HPDE6-E6E7 (cell line): Measurements from ENCODE around the gene APBA3.
"Not testable (repeated sequence)": the region's sequence is repeated elsewhere in the genome, so short reads cannot be mapped to it uniquely, and the experiment has no call there.

Source experiments
- DNase-seq: peaks from one replicate; pipeline ENCODE4 v3.0.0; 2011; ENCODE audit warnings: missing footprints; ENCODE audit errors: extremely low spot score

APBA3 gene

DNA sequence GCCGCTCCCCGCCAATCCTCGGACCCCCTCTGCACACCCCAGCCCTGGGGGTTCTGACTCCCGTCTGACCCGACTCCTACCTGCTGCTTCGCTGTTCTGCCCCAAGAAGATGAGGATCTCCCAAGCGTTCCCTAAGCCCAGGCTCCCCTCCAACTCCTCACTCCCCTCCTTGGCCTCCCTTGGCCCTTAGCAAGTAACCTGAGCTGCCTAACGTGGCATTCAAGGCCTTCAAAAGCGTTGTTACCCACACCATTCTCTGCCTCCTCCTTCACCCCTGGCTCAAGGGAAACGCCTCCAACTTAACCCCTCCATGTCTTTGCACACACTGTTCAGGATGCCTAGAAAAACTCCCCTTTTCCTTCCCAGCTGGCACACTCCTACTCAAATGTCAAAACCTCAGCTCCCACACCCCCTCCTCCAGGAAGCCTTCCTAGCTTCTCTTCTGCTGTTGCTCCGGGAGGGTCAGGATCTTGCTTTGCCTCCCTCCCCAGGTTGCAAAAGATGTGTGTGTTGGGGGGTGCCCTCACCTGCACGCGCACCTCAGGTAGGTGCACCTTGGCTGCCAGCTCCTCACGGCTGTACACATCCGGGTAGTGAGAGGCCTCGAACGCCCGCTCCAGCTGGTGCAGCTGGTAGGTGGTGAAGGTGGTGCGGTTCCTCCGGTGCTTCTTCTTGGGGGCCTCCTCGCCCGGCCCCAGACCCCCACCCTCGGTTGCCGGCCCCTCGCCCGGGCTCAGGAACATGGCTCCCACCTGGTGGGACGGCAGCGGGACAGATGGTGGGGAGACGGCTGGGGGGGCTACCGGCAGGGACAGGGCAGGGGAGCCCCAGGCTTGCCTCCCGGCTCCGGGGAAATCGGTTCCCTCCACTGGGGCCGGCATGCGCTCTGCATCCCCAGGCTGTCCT is 9.8 kb upstream of the APBA3 start:
- no peak for DNase-seq

GRCh38 chr19:3770136-3770999 is 8.9 kb upstream of the APBA3 start:
- no peak for DNase-seq

GRCh38 chr19:3769494-3769893 is 8.0 kb upstream of the APBA3 start:
- DNase-seq: no peak

DNA sequence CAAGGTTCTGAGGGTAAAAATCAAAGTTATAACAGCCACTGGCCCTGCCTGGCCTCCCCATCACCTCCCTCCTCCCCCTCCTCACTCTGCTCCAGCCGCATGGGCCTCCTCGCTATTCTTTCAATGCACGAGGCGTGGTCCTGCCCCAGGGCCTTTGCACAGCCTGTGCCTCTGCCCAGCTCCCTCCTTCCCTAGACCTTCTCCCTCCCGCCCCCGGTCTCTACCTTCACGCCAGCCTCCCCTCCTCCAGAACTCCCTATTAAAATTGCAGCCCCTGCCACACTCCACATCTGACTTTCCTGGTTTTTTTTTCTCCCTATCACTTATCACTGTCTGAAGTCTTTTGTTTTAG is 7.2 kb upstream of the APBA3 start:
- DNase-seq: no peak

DNA sequence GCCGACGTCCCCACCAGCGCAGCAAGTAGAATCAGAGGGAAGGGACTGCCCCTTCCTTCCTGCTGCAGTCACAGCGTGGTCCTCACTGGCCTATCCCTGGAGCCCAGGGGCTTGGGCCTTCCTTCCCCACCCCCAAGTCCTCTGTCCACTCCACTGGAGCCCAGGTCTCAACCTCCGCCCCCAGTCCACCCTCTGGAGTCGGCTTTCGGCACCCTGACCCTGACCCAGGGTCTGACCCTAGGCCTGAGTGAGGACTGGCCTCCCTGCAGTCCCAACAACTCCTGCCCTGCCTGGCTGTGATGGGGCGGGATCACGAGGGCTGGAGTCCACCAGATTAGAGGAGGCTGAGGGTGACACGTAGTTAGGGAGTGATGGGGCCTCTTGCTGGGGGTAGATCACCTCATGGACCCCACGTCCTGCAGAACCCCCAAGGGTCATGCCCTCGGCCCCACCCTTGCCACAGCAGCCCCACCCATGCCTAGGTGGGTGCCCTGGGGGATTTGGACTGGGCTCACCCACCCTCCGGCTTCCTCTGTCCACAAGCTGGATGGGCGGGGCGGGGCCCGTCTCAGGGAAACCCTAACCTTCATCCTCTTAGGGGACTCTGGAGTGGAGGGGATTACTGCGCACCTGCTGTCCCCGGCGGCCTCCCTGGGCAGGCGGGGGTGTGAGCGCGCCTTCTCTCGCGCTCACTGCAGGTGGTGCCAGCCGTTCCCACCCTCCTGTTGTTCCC is 6.7 kb upstream of the APBA3 start:
- no peak for DNase-seq

DNA sequence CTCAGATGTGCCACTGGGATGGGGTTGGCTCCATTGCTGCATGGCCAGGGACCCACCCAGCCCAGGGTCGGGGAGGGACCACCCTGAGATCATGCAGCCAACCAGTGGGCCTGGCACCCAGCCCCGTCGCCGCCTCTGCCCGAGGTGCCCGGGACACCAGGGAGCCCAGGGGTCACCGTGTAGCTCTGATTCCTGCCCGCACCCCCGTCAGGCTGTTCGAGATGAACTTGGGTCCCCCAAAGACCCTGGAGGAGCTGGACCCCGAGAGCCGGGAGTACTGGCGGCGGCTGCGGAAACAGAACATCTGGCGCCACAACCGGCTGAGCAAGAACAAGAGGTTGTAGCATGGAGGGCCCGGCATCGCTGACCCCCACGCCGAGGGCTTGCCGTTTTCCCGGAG is 5.6 kb upstream of the APBA3 start:
- DNase-seq: no peak

GRCh38 chr19:3766520-3766919 is 5.0 kb upstream of the APBA3 start:
- DNase-seq: no peak

DNA sequence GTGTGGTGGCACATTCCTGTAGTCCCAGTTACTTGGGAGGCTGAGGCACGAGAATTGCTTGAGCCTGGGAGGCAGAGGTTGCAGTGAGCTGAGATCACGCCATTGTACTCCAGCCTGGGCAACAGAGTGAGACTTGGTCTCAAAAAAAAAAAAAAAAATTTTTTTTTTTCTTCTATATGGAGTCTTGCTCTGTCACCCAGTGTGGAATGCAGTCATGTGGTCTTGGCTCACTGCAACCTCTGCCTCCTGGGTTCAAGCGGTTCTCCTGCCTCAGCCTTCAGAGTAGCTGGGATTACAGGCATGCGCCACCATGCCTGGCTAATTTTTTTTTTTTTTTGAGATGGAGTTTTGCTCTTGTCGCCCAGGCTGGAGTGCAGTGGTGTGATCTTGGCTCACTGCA is 4.3 kb upstream of the APBA3 start:
- DNase-seq: not testable (repeated sequence)

DNA sequence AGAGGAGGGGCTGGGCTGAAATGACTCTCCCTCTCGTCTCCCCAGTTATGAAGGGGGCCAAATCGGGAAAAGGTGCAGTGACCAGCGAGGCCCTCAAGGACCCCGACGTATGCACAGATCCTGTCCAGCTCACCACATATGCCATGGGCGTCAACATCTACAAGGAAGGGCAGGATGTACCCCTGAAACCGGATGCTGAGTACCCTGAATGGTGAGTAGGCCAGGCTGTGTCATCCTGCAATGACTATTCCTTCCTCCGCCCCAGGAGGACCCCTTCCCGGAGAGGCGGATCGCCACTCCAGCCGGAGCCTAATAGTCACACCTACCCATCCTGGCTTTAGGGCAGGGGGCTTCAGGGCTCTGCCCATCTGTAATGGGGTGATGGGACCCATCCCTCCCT is 3.6 kb upstream of the APBA3 start:
- no peak for DNase-seq

- DNase-seq: peak; percentile 99
Observed at GRCh38 chr19:3762501-3763459, 1.3 kb upstream of the APBA3 start, which contains the start of gene MRPL54. TSS of gene MRPL54 (plus strand) at chr19:3762682. CDS start at chr19:3762701, 19 bp downstream.

DNA sequence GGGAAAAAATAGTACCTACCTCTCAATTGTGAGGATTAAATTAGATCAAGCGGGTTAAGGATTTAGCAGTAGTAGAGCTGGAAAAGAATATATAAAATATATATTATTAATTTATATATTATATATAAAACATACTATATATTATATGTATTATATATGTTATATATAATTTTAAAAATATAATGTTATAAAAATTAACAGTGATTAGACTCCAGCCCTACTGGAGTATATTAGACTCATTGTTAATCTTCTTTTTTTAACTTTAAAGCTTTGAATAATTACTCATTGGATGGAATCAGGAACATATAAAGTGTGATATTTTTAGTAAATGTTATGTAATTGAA is 610 bp upstream of the APBA3 start:
- DNase-seq: no peak

DNA sequence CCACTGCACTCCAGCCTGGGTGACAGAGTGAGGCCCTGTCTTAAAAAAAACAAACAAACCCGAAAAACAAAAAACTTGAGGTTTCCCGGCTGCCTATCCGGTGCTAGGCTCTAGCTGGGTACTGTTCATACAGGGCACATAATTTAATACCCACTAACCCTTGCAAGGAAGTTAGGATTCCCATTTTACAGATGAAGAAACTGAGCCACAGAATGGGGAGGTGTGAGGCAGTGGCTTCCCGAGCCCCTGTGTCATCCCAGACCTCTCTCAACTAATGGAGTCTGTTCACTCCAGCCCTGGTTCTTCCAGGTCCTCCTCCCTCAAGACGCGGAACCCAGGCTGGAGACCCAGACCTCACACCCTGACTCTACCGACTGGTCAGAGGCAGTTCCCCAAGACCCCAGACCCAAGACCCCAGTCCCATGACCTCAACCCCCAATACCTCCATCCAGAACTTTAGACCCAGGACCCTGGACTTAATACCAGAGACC is 576 bp downstream of the APBA3 start:
- no peak for DNase-seq

DNA sequence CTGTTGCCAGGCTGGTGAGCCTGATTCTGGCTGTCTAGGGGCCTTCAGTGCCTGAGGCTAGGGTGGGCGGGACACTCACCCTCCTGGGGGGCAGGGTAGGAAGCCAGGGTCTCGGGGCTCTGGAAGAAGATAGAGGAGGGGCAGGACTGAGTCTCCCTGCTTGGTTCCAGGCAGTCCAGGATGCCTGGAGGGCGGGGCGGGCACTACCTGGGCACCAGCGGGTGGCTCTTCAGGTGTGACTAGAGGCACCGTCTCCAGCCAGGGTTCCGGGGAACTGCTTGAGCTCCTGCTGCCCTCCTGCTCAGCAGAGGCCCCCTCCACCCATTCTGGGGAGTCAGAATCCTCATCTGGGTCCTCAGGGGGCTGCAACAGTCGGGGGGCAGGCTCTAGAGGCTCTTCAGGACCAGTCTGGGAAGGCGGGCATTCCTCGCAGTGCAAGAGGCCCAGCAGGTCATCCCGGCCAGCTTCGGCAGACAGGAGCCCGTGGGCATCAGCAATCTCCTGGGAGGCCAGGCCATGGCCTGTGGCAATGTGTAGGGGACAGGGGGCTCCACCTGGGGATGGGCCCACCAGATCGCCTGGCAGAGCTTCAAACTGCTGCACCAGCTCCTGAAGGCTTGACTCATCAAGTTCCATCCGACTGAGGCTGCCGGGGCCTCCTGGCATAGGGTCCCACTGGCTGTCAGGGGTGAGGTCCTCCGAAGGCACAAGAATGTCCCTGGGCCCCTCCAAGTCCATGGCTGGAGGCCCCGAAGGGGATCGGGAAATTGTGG is 1.8 kb downstream of the APBA3 start:
- no peak for DNase-seq

DNA sequence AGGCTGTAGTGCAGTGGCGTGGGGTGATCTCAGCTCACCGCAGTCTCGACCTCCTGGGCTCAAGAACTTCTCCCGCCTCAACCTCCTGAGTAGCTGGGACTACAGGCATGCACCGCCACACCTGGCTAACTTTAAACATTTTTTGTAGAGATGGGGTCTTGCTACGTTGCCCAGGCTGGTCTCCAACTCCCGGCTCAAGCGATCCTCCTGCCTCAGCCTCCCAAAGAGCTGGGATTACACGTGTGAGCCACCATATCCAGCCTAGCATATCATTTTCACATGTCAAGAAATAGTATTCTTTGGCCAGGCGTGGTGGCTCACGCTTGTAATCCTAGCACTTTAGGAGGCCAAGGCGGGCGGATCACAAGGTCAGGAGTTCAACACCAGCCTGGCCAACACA is 3.2 kb downstream of the APBA3 start:
- DNase-seq: not testable (repeated sequence)

GRCh38 chr19:3757705-3758104 is 3.8 kb downstream of the APBA3 start:
- DNase-seq: not testable (repeated sequence)

DNA sequence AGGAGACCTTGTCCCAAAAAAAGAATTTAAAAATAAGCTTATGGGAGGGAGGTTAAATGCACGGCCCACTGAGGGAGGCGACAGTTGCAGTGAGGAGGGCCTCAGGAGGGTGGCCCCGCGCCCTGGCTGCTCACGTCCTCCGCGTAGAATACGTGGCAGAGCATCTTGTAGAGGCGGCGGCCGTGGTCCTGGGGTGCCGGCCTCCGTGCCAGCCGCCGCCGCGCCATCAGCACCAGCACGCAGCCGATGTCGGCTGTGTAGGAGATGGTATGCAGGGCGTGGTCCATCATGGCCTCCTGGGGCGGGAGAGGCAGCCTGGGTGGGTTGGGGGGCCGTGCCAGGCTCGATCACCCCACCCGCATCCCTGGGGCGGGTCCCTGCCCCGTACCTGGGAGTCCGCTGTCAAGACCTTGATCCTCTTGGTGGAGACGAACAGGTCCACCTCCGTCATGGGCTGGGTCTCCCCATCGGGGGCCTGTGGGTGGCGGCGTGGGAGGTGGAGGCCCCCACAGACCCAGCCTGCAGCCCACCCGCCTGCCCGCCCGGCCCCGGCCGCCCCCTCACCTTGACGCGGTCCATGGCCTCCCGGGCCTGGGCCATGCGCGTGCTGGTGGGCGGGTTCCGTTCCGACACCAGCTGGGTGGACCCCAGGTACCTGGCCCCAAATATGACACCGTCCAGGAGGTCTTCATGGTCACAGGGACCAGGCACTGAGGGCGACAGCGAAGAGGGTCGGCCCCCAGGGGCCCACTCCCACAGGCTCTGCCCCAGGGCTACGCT is 7.7 kb downstream of the APBA3 start:
- DNase-seq: no peak

DNA sequence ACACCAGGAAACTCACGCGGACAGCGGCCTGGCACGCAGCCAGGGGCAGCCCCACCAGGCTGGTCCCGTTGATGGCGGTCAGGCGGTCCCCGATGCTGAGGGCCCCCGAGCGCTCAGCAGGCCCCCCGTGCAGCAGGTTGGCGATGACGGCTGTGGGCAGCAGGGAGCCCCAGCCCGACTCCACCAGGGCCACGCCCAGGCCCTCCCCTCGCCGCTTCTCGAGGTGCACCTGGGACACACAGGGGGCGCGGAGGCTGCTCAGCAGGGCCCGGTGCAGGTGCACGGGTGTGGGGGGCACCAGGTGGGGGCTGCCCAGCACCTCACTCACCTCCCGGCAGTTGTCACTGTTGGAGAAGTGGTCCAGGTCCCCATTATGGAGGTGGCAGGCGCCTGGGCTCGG is 9.0 kb downstream of the APBA3 start:
- DNase-seq: no peak

- no peak for DNase-seq
Observed at GRCh38 chr19:3751236-3751635, 10.3 kb downstream of the APBA3 start.

- DNase-seq: no peak
Observed at GRCh38 chr19:3750211-3750610, 11.3 kb downstream of the APBA3 start.
